ENCODE measurements around the gene MAP4K4. TPM values are rescaled to one million over a fixed set of nuclear protein-coding genes. Genes with fewer than 3 reads are reported as not detected.

The MAP4K4 gene
- total RNA-seq, 1 experiment from 2014 or later = 132 TPM

DNA sequence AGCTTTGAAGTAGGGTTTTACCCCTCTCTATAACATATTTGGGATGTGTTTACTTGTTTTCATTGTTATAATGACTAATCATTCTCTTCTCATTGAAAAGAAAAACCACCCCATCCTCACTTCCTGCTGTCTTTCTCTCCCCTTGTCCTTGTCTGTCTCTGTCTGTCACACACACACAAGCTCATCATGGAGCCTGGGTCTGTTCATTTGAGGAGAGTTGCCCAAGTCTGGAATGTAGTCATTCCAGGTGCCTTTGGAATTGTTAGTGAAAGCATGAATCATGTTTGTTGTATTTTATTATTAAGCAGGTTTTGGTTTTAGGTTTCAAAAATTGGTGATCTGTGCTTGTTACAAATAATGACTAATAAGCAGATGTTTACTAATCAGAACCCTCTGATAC is 160.7 kb downstream of the MAP4K4 start:
- DNase-seq = no peak
- Histone ChIP-seq H3K4ac (ENCODE audit: low read depth, low read length) (no peak overlapping the region), H3K9me3 (ENCODE audit: control insufficient read depth, low read depth, low read length) (no peaks in the 10 kb centered on the region), H3K79me2 (ENCODE audit: insufficient read depth, low read length) (no peaks in the 10 kb centered on the region), H3T11ph (ENCODE audit: low read length) (no peak overlapping the region), H3K56ac (ENCODE audit: insufficient read length, low read depth, low read length) (no peak overlapping the region), H3K9ac (ENCODE audit: extremely low read depth, insufficient read length, low read length) (no peak overlapping the region), H2BK20ac (ENCODE audit: low read depth, low read length, poor library complexity, severe bottlenecking) (no peak overlapping the region), H3K27ac (ENCODE audit: insufficient read length, low read depth, low read length) (no peak overlapping the region), H3K4me1 (ENCODE audit: insufficient read depth, low read length) (no peaks in the 10 kb centered on the region), H4K91ac (ENCODE audit: insufficient read length, low read depth, low read length) (no peak overlapping the region), H2BK120ac (ENCODE audit: low read depth, low read length, poor library complexity, severe bottlenecking) (no peak overlapping the region), H3K23me2 (ENCODE audit: insufficient read length, low read depth, low read length, poor library complexity, severe bottlenecking) (no peaks in the 10 kb centered on the region), H2AFZ (ENCODE audit: low read length) (no peak overlapping the region), H4K20me1 (ENCODE audit: control insufficient read depth, insufficient read depth, insufficient read length) (no peaks in the 10 kb centered on the region), H3K79me1 (ENCODE audit: insufficient read depth, low read depth, low read length, poor library complexity, severe bottlenecking) (no peaks in the 10 kb centered on the region), H2AK5ac (ENCODE audit: insufficient read length, low read length) (no peak overlapping the region), H2BK15ac (ENCODE audit: low read depth, low read length) (no peak overlapping the region), H3K4me2 (ENCODE audit: insufficient read depth, insufficient read length, low read length) (no peak overlapping the region), H2BK5ac (ENCODE audit: insufficient read length, low read length) (no peak overlapping the region), H4K5ac (ENCODE audit: insufficient read length, low read depth, low read length) (no peak overlapping the region), H3K18ac (ENCODE audit: insufficient read length, low read depth, low read length) (no peak overlapping the region), H3K23ac (ENCODE audit: insufficient read length, low read depth, low read length) (no peak overlapping the region), H2BK12ac (ENCODE audit: insufficient read length, low read depth, low read length) (no peak overlapping the region), H3K27me3 (ENCODE audit: insufficient read depth, low read length) (no peaks in the 10 kb centered on the region), H4K8ac (replicated peaks; ENCODE audit: insufficient read length, low read depth, low read length) (no peak overlapping the region), H3K14ac (ENCODE audit: insufficient read depth, low read length) (no peak overlapping the region)
- Mint-ChIP-seq H3K4me3 (no peak overlapping the region), H3K4me1 (peaks cover 2% of the 10 kb centered on the region in 2 experiments; a peak in 1 of 4 replicates), H3K27ac (peak overlapping the region in 1 of 3 experiments; percentile 47; a peak in 3 of 7 replicates), H3K27me3 (ENCODE audit: low read depth) (no peaks in the 10 kb centered on the region), H3K36me3 (ENCODE audit: insufficient read depth in 1 of 3, low read depth in 3 of 3) (peaks cover 12 to 56% (median 47%) of the 10 kb centered on the region in 3 experiments; a peak in 6 of 7 replicates), H3K9me3 (no peaks in the 10 kb centered on the region)
- TF ChIP-seq, protein P1, sequence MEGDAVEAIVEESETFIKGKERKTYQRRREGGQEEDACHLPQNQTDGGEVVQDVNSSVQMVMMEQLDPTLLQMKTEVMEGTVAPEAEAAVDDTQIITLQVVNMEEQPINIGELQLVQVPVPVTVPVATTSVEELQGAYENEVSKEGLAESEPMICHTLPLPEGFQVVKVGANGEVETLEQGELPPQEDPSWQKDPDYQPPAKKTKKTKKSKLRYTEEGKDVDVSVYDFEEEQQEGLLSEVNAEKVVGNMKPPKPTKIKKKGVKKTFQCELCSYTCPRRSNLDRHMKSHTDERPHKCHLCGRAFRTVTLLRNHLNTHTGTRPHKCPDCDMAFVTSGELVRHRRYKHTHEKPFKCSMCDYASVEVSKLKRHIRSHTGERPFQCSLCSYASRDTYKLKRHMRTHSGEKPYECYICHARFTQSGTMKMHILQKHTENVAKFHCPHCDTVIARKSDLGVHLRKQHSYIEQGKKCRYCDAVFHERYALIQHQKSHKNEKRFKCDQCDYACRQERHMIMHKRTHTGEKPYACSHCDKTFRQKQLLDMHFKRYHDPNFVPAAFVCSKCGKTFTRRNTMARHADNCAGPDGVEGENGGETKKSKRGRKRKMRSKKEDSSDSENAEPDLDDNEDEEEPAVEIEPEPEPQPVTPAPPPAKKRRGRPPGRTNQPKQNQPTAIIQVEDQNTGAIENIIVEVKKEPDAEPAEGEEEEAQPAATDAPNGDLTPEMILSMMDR (conservative IDR thresholded peaks at IDR 0.05) = no peak

Data from H9 (cell line).